Medulla oblongata (tissue), 1 donor: Measurements from ENCODE around the gene ACAA2.
"Not testable (repeated sequence)": the region's sequence is repeated elsewhere in the genome, so short reads cannot be mapped to it uniquely, and the experiment has no call there.

ENCODE experiments used
- DNase-seq: peaks from one replicate; pipeline ENCODE4 v3.0.0-alpha.2; 2015; ENCODE audit errors: extremely low spot score

ACAA2 gene

GRCh38 chr18:49812286-49813068 is 856 bp downstream of the ACAA2 start:
- DNase-seq, result peak; percentile 16

GRCh38 chr18:49811151-49811938 is 2.0 kb downstream of the ACAA2 start:
- no peak for DNase-seq

- DNase-seq, result not testable (repeated sequence)
Measured at GRCh38 chr18:49808553-49809191, 4.7 kb downstream of the ACAA2 start.

- no peak for DNase-seq
Measured at GRCh38 chr18:49804096-49804495, 9.2 kb downstream of the ACAA2 start.

- DNase-seq, result no peak
Measured at GRCh38 chr18:49802623-49803022, 10.7 kb downstream of the ACAA2 start.

- not testable (repeated sequence) for DNase-seq
Measured at GRCh38 chr18:49800491-49800890, 12.8 kb downstream of the ACAA2 start.

GRCh38 chr18:49799806-49800205 is 13.5 kb downstream of the ACAA2 start:
- DNase-seq, result not testable (repeated sequence)

- DNase-seq, result no peak
Measured at GRCh38 chr18:49798001-49798400, 15.3 kb downstream of the ACAA2 start.

GRCh38 chr18:49795612-49796552 is 17.5 kb downstream of the ACAA2 start:
- no peak for DNase-seq

GRCh38 chr18:49794743-49795142 is 18.6 kb downstream of the ACAA2 start:
- DNase-seq, result no peak

GRCh38 chr18:49789560-49790134 is 23.7 kb downstream of the ACAA2 start:
- DNase-seq, result not testable (repeated sequence)

- DNase-seq, result no peak
Measured at GRCh38 chr18:49788327-49788898, 24.9 kb downstream of the ACAA2 start.

GRCh38 chr18:49786019-49786720 is 27.2 kb downstream of the ACAA2 start:
- DNase-seq, result no peak

GRCh38 chr18:49784427-49785185 is 28.7 kb downstream of the ACAA2 start:
- no peak for DNase-seq

- not testable (repeated sequence) for DNase-seq
Measured at GRCh38 chr18:49783631-49784030, 29.7 kb downstream of the ACAA2 start.

- no peak for DNase-seq
Measured at GRCh38 chr18:49778826-49779465, 34.4 kb downstream of the ACAA2 start.

GRCh38 chr18:49769047-49769728 is 44.1 kb downstream of the ACAA2 start:
- no peak for DNase-seq

GRCh38 chr18:49768051-49768391 is 45.3 kb downstream of the ACAA2 start:
- peak; percentile 64 for DNase-seq
